Measurements from ENCODE around the gene MDN1.
"Not testable (repeated sequence)": the region's sequence is repeated elsewhere in the genome, so short reads cannot be mapped to it uniquely, and the experiment has no call there.

Gene MDN1

DNA sequence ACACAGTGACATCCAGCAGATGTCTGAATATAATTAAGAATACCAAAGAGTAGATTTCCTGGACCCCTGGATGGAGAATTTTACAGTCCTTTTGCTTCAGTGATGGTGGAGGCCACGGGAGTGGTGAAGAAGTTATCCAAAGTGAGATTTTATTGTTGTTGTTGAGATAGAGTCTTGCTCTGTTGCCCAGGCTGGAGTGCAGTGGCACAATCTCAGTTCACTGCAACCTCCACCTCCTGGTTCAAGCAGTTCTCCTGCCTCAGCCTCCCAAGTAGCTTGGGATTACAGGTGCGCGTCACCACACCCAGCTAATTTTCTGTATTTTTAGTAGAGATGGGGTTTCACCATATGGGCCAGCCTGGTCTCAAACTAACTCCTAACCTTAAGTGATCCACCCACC lies 178.0 kb downstream of the MDN1 start:
- DNase-seq = not testable (repeated sequence)

DNA sequence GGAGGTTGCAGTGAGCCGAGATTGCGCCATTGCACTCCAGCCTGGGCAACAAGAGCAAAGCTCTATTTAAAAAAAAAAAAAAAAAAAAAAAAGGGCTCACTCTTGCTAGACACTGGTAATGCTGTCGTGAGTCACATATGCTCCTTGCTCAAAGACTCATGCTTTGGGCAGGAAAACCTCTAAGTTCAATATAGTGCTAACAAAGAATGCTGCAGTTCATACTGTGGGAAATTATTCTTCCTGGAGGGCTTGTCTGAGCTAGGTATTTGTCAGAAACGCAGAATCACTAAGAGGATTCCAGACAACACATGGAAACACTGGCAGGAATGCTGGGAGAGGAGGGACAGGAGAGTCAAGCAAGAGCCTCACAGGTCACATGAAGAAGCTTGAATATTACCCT lies 178.8 kb downstream of the MDN1 start:
- no peak for DNase-seq

GRCh38 chr6:89638320-89639195 lies 181.0 kb downstream of the MDN1 start, which contains the start of gene LYRM2:
LYRM2 (minus strand) TSS chr6:89638747; CDS start chr6:89638716, 31 bp downstream.
- peak; percentile 95 to 96 (median 96) for DNase-seq

GRCh38 chr6:89637960-89638319 lies 181.7 kb downstream of the MDN1 start:
- DNase-seq = no peak

DNA sequence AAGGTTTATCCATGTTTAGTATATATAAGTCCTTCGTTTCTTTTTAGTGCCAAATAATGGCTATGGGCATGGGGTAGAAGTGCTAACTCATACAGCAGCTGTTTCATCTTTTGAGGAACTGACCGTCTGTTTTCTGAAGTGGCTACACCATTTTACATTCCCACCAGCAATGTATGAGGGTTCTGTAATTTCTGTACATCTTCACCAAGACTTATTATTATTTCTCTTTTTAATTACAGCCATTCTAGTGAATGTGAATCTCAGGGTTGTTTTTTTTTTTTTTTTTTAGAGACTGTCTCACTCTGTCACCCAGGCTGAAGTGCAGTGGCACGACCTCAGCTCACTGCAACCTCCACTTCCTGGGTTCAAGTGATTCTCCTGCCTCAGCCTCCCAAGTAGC lies 183.2 kb downstream of the MDN1 start:
- DNase-seq = not testable (repeated sequence)

- no peak for DNase-seq
These were observed 189.1 kb downstream of the MDN1 start for GRCh38 chr6:89630488-89630887.

DNA sequence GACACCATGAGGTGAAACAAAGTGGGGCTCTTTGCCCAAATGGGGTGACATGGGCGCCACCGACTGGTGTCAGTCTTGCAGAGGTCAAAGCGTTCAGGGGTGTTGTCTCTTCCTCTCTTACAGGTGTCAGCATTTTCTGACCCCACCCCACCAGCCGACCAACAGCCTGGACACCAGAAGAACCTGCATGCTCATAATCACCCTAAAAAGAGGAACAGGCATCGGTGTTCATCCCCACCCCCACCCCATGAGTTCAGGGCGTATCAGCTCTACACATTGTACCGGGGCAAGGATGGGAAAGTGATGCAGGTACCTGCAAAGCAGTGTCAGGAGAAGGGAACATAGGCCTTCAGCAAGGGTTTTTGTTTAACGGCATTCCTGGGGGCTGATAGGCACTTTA lies 195.8 kb downstream of the MDN1 start:
- DNase-seq = no peak

GRCh38 chr6:89619567-89619966 lies 200.0 kb downstream of the MDN1 start:
- no peak for DNase-seq

- no peak for DNase-seq
These were observed 201.6 kb downstream of the MDN1 start for GRCh38 chr6:89618026-89618425.

DNA sequence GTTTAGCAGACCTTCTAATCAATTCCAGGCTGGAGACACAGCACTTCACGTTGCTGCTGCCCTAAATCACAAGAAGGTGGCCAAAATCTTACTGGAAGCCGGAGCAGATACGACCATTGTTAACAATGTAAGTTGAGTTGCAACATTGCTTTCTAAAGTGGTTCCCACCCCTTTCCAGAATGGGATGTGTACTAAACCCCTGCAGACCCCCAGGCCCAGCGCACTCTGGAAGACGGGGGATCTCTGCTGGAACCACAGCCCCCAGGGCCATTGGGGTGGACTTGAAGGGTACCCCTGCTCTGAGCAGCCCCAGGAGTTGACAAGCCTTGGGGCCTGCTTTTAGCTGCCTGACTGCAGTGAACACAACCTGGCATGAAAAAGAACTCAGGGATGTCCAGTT lies 203.1 kb downstream of the MDN1 start:
- no peak for DNase-seq

GRCh38 chr6:89615882-89616281 lies 203.7 kb downstream of the MDN1 start:
- no peak for DNase-seq

GRCh38 chr6:89613790-89614189 lies 205.8 kb downstream of the MDN1 start:
- DNase-seq = no peak

DNA sequence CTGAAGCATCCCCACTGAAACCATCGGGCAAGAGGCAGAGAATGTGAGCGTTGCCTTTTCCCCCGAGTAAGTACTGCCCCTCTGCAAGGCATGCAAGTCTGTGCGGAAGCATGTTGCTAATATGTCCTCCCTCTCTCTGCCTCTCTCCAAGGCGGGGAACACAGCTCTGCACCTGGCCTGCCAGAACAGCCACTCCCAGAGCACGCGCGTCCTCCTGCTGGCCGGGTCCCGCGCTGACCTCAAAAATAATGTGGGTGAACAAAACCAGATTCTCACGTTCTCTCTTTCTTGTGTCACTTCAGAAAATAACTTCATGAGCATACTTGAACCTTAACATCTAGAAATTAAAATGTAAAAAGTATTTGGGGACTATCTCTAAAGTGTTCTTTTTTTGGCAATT lies 207.5 kb downstream of the MDN1 start:
- DNase-seq = no peak

DNA sequence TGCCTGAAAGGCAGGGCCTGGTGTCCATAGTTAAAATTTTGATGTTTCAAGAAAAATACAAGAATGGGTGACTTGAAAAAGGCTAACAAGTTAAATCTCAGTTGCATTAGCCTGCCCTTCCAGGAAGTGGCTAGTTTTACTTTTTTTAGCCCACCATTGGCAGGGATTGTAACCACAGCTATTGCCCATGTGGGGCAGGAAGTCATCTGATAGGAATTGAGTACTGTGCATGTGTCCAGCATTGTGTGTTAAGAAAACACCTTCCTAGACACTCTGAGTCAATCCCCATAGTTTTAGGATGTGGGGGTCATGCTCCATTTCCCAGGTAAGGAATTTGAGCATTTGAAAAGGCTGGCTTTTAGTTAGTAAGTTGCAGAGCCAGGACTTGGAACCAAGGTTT lies 207.9 kb downstream of the MDN1 start:
- no peak for DNase-seq

DNA sequence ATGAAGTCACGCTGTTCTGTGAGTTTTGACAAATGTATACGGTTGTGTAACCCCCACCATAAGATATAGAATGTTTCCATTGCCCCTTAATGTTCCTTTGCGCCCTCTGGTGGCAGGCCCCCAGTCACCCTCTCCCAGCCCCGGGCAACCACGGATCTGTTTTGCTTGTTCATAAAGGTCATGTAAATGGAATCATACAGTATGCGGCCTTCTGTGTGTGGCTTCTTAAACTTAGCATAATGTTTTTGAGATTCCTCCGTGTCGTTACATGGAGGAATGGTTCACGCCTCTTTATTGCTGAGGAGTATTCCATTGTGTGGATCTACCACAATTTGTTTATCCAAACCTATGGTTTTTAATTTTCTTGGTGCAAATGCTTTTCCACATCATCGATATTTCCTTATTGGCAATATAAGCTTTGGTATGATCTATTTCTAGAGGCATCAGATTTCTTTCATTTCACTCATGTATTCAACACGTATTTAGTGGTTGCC lies 209.4 kb downstream of the MDN1 start:
- peak; percentile 73 to 92 (median 84) for DNase-seq

DNA sequence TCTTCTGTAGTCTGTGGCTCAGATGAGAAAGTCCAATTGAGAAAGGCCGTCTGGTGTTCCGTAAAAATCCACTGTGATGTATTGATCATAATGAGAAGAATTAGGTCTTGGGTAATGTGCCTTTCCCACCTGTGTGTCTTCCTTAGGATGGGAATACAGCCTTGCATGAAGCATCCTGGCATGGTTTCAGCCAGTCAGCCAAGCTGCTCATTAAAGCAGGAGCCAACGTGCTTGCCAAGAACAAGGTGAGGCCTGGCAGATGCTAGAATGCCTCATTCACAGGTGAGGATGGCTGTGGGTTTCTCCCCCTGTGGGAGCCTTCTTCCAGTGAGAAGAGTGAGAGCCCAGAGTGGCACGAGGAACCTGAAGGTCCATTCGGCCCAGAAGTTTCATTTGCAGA lies 213.7 kb downstream of the MDN1 start:
- no peak for DNase-seq

DNA sequence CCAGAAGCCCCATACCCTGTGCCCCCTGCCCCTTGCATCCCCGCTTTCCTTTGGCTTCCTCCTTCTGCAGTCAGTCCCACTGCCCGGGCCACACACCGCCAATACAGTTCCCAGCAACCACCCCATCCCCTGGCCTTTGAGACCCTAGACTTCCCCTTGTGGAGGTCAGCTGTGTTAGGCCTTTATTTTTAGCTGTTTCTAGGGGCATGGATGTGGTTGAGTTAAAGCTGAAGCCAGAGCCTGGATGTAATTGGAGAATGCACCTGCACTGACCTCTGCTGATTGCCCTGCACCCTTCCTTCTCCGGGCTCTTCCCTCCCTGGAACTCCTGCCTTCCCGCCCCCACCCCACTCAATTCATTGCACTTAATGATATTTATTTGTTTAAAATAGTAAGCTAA lies 214.9 kb downstream of the MDN1 start:
- DNase-seq = no peak

- no peak for DNase-seq
These were observed 217.4 kb downstream of the MDN1 start for GRCh38 chr6:89602166-89602565.

- no peak for DNase-seq
These were observed 219.9 kb downstream of the MDN1 start for GRCh38 chr6:89599727-89600126.

GRCh38 chr6:89597988-89598387 lies 221.6 kb downstream of the MDN1 start:
- peak in 2 of 3 donors; percentile 11 to 18 for DNase-seq

- no peak for DNase-seq
These were observed 222.2 kb downstream of the MDN1 start for GRCh38 chr6:89597372-89597771.

- peak in 2 of 3 donors; percentile 2 to 10 for DNase-seq
These were observed 223.1 kb downstream of the MDN1 start for GRCh38 chr6:89596484-89596883.

DNA sequence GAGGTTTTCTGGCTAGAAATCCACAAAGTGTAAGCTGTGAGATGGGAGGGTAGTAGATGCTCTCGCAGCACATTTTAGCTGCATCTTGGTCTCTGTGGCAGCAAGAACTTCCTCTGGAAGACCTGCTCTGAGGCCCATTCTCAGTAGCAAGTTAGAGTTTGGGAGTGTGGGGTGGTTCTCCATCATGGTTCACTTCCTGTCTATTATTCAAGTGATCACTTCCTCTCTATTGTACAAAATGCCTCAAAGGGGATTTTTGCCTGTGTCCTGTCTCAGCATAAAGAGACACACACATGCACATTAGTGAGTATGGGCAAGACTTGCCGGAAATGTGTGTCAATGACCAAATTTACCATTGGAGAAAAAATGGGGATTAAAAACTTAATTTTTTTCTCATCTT lies 223.5 kb downstream of the MDN1 start:
- peak; percentile 36 to 64 (median 54) for DNase-seq

Data from suppressor macrophage treated with lipopolysaccharide for 1 hour (primary cell).